Skeletal muscle tissue (tissue), 4 donors: ENCODE data around the gene CMC1. TPM values are rescaled to one million over a fixed set of nuclear protein-coding genes. Genes with fewer than 3 reads are reported as not detected.
"Not testable (repeated sequence)": the region's sequence is repeated elsewhere in the genome, so short reads cannot be mapped to it uniquely, and the experiment has no call there.

Experiments used
- H3K27ac ChIP-seq: one replicate; pipeline ENCODE4 v1.7.0; 2013; ENCODE audit warnings: mild to moderate bottlenecking, low read depth, low read length, inconsistent platforms
- H3K27me3 ChIP-seq, 3 donors: one replicate each; pipeline ENCODE4 v1.7.0; 2013; ENCODE audit warnings: low read length in 3 of 3; ENCODE audit not compliant: control insufficient read depth in 3 of 3, insufficient read depth in 3 of 3
- H3K36me3 ChIP-seq, 3 donors: one replicate each; pipeline ENCODE4 v1.7.0; 2013; ENCODE audit warnings: low read length in 3 of 3; ENCODE audit not compliant: control insufficient read depth in 3 of 3, insufficient read depth in 3 of 3
- H3K4me1 ChIP-seq, 3 donors: one replicate each; pipeline ENCODE4 v1.7.0; 2013; ENCODE audit warnings: low read length in 3 of 3, mild to moderate bottlenecking in 3 of 3; ENCODE audit not compliant: control insufficient read depth in 3 of 3, insufficient read depth in 3 of 3
- H3K4me3 ChIP-seq, 3 donors: one replicate each; pipeline ENCODE4 v1.7.0; 2013; ENCODE audit warnings: low read length in 3 of 3
- H3K9ac ChIP-seq, 3 donors: one replicate each; pipeline ENCODE4 v1.7.0; 2013; ENCODE audit warnings: low read length in 3 of 3, mild to moderate bottlenecking in 3 of 3, moderate library complexity in 2 of 3, low read depth in 1 of 3
- H3K9me3 ChIP-seq, 3 donors: one replicate each; pipeline ENCODE4 v1.7.0; 2013; ENCODE audit warnings: low read length in 3 of 3; ENCODE audit not compliant: control insufficient read depth in 3 of 3
- total RNA-seq: library from RNA; depleted of rRNA; stranded (reverse); fragments of >200 nt; gene quantifications from one replicate; pipeline ENCODE4 v1.2.3, GENCODE V29; 2014
- donor health status: Osteomylitis.

Gene CMC1
- total RNA-seq, 1 donor from 2014 or later: 5.2 TPM

DNA sequence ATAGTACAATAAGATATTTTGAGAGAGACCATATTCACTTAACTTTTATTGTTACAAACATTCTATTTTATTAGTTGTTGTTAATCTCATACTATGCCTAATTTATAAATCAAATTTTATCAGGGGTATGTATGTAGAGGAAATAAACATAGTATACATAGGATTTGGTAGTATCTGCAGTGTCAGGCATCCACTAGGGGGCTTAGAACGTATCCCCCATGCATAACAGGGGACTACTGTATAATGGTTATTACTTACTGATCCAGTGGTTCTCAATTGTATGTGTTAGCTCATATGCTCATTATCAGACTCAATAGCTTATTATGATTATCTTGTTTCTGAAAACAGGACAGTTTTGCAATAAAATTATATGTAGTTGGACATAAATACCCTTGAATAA, 27.6 kb downstream of the CMC1 start:
- no peak overlapping the region for H3K9ac ChIP-seq
- H3K4me1 ChIP-seq: no peaks in the 10 kb centered on the region
- H3K36me3 ChIP-seq: peaks cover 3 to 16% (median 3%) of the 10 kb centered on the region in 3 donors
- H3K27ac ChIP-seq: no peak overlapping the region
- H3K27me3 ChIP-seq: no peaks in the 10 kb centered on the region
- peaks cover 0 to 3% (median 2%) of the 10 kb centered on the region in 3 donors for H3K9me3 ChIP-seq
- H3K4me3 ChIP-seq: no peak overlapping the region

DNA sequence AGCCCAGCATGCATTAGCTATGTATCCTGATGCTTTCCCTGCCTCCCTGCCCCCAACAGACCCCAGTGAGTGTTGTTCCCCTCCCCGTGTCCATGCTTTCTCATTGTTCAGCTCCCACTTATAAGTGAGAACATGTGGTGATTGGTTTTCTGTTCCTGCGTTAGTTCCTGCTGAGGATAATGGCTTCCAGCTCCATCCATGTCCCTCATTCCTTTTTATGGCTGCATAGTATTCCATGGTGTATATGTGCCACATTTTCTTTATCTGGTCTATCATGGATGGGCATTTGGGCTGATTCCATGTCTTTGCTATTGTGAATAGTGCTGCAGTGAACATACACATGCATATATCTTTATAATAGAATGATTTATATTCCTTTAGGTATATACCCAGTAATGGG, 28.5 kb downstream of the CMC1 start:
- not testable (repeated sequence) for H3K9ac ChIP-seq, H3K4me3 ChIP-seq, H3K4me1 ChIP-seq, H3K27ac ChIP-seq, H3K27me3 ChIP-seq, H3K9me3 ChIP-seq
- H3K36me3 ChIP-seq: peaks cover 3 to 11% (median 3%) of the 10 kb centered on the region in 3 donors

DNA sequence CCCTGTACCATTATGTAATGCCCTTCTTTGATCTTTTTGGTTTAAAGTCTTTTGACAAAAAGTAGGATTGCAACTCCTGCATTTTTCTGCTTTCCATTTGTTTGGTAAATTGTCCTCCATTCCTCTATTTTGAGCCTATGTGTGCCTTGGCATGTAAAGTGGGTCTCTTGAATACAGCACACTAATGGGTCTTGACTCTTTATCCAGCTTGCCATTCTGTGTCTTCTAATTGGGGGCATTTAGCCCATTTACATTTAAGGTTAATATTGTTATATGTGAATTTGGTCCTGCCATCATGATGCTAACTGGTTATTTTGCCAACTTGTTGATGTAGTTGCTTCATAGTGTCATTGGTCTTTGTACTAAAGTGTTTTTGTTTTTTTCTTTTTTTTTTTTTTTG, 32.4 kb downstream of the CMC1 start:
- Histone ChIP-seq H3K27me3 (no peaks in the 10 kb centered on the region), H3K4me3 (no peak overlapping the region), H3K9ac (no peak overlapping the region), H3K27ac (no peak overlapping the region), H3K9me3 (peaks cover 0 to 3% (median 2%) of the 10 kb centered on the region in 3 donors), H3K4me1 (no peaks in the 10 kb centered on the region), H3K36me3 (peaks cover 3 to 15% (median 6%) of the 10 kb centered on the region in 3 donors)

DNA sequence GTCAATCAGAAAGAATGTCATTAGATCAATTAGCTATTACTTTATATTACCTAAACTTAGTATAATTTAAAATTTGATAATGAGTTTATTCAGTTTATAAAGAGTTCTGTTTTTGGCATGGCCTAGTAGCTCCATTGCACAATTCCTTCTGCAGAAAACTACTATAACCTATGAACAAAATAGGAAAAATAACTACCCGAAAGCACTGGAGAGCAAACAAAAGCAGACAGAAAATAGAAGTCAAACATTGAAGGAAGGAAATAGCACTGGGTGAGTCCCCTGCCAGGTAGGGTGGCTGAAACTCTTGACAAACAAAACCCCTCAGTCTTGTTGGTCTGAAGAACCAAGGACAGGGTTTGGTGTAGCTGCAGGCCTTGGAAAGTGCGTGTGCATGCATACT, 37.5 kb downstream of the CMC1 start:
- no peak overlapping the region for H3K9ac ChIP-seq
- H3K27ac ChIP-seq: no peak overlapping the region
- H3K27me3 ChIP-seq: no peaks in the 10 kb centered on the region
- no peaks in the 10 kb centered on the region for H3K4me1 ChIP-seq
- peaks cover 0 to 8% (median 3%) of the 10 kb centered on the region in 3 donors for H3K36me3 ChIP-seq
- H3K4me3 ChIP-seq: no peak overlapping the region
- no peaks in the 10 kb centered on the region for H3K9me3 ChIP-seq

DNA sequence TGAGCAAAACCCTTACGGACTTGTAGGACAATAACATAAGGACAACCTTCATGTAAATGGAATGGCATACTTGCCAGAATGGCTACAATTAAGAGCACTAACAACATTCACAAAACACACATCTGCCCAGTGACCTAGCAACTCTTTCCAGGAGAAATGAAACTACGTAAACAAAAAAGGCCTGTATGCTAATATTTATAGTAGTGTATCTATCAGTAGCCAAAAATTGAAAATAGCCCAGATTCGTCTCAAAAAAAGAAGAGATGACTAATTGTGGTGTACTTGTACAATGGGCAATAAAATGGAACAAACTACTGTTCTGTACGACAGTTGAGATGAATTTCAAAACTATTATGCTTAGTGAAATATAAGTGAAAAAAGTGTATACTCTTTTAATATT, 38.4 kb downstream of the CMC1 start:
- Histone ChIP-seq H3K4me3 (no peak overlapping the region), H3K9ac (no peak overlapping the region), H3K9me3 (no peaks in the 10 kb centered on the region), H3K4me1 (no peaks in the 10 kb centered on the region), H3K27me3 (no peaks in the 10 kb centered on the region), H3K36me3 (peaks cover 0 to 8% (median 3%) of the 10 kb centered on the region in 3 donors), H3K27ac (no peak overlapping the region)

DNA sequence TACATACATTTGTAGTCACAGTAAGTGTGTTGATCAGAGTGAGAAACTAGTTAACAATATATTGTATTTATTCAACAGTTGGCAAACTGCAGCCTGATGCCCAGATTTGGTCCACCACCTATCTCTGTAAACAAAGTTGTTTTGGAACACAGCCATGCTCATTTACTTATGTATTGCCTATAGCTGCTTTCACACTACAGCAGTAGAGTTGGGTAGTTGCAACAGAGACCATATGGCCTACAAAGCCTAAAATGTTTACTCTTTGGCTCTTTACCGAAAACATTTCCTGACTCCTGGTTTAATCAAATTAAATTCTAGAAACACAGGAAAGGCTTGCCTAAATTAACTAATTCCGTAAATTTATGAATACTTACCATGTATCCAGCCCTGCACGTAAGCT, 39.4 kb downstream of the CMC1 start:
- H3K27me3 ChIP-seq: no peaks in the 10 kb centered on the region
- H3K4me3 ChIP-seq: no peak overlapping the region
- peaks cover 0 to 3% (median 0%) of the 10 kb centered on the region in 3 donors for H3K36me3 ChIP-seq
- no peak overlapping the region for H3K9ac ChIP-seq
- H3K27ac ChIP-seq: no peak overlapping the region
- H3K4me1 ChIP-seq: no peaks in the 10 kb centered on the region
- H3K9me3 ChIP-seq: no peaks in the 10 kb centered on the region

DNA sequence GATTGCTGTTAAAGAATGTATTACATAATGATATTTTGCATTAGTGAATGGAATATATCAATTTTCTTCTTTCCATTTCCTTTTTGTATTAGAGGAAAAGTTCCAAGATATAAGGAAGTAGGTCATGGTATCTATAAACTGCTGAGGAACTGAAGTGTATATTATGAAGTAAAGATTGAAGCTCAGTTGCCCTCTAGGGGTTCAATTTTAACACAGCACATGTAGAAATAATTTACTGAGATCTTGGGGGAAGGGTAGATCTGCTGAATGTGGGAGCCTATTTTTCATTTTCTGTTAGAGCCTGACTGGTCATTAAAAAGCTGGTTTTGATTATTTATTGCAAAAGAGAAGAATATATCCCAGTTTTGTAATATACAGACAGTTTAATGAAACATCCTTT, 45.2 kb downstream of the CMC1 start:
- Histone ChIP-seq H3K9me3 (peaks cover 0 to 3% (median 3%) of the 10 kb centered on the region in 3 donors), H3K36me3 (peaks cover 0 to 5% (median 3%) of the 10 kb centered on the region in 3 donors), H3K9ac (no peak overlapping the region)

DNA sequence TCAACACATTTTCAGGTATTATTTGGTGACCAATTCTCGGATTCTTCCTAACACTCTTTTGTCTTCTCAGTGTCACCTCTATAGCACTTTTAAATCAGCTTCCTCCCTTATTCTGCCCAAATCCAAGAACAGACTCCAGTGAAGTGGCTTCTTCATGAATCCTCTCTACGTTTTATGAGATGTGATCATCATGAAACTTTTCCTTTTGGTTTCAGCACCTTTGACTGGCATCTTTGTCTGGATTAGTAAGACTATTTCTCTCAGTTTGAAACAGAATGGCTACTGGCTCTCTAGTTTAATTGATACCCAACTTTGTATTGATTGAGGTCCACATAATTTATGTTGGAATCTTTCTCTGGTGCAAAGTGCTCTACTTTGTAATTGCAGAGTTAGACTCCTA, 45.6 kb downstream of the CMC1 start:
- Histone ChIP-seq H3K27me3 (no peaks in the 10 kb centered on the region), H3K4me1 (no peaks in the 10 kb centered on the region), H3K27ac (no peak overlapping the region), H3K36me3 (peaks cover 0 to 5% (median 3%) of the 10 kb centered on the region in 3 donors), H3K9me3 (peaks cover 0 to 3% (median 3%) of the 10 kb centered on the region in 3 donors), H3K4me3 (no peak overlapping the region), H3K9ac (no peak overlapping the region)

More for the DNA sequence above, 45.2 kb downstream of the CMC1 start:
- Histone ChIP-seq H3K4me3 (no peak overlapping the region), H3K27me3 (no peaks in the 10 kb centered on the region), H3K27ac (no peak overlapping the region), H3K4me1 (no peaks in the 10 kb centered on the region)

DNA sequence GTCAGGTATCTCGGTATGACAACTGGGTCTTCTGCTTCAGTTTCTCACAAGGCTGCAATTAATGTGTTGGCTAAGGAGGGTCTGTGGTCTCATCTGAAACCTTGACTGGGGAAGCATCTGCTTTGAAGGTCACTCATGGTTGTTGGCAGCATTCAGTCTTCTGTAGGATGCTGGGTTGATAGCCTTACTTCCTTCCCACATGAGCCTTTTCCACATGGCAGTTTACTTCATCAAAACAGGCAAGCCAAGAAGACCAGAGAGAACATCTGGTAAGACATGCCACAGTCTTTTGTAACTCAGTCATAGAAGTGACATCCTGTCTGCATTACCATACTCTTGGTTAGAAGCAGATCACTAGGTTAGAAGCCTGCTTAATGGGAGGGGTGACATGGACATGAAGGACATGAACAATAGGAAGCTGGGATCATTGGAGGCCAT, 49.5 kb downstream of the CMC1 start:
- Histone ChIP-seq H3K9me3 (peaks cover 0 to 3% (median 3%) of the 10 kb centered on the region in 3 donors), H3K27ac (no peak overlapping the region), H3K36me3 (peaks cover 0 to 5% (median 3%) of the 10 kb centered on the region in 3 donors), H3K4me1 (no peaks in the 10 kb centered on the region), H3K4me3 (no peak overlapping the region), H3K9ac (no peak overlapping the region), H3K27me3 (no peaks in the 10 kb centered on the region)

DNA sequence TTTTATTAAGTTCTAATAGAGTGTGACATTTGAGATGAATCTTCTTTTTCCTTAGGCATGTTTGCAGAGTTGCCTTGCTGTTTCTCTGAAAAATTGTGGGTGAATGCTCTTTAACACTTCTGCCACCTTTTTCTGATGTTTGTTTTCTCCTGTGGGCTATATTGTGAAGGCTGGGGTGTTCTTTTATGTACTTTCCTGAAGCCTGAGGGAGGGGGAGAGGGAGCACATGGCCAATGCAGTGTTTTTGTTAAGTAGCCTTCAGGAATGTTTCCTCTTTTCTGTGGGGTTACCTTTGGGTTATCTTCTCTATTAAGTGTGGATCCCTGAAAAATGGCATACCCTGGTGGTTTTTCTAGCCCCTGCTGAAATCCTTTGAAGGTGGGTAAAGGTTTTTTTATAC, 50.2 kb downstream of the CMC1 start:
- H3K9ac ChIP-seq: no peak overlapping the region
- H3K9me3 ChIP-seq: peaks cover 0 to 3% (median 3%) of the 10 kb centered on the region in 3 donors
- no peaks in the 10 kb centered on the region for H3K27me3 ChIP-seq
- no peak overlapping the region for H3K4me3 ChIP-seq
- H3K36me3 ChIP-seq: peaks cover 0 to 5% (median 3%) of the 10 kb centered on the region in 3 donors
- no peaks in the 10 kb centered on the region for H3K4me1 ChIP-seq
- H3K27ac ChIP-seq: no peak overlapping the region
